Measurements from ENCODE around the gene SRRM4. TPM values are rescaled to one million over a fixed set of nuclear protein-coding genes. Genes with fewer than 3 reads are reported as not detected.

The SRRM4 gene
- polyA plus RNA-seq, 1 experiment = not detected

GRCh38 chr12:119208626-119209061 is 227.3 kb downstream of the SRRM4 start:
- TF ChIP-seq CTCF (IDR thresholded peaks at IDR 0.05; ENCODE audit: insufficient read depth, low read depth, low read length) = no peak
- H3K27me3 ChIP-seq (ENCODE audit: control insufficient read depth, insufficient read depth, low read length) = no peaks in the 10 kb centered on the region
- no peak overlapping the region for H3K4me3 ChIP-seq (ENCODE audit: low read depth, low read length)
- ChIA-PET POLR2A (no interaction called here), CTCF (no interaction called here)
- H3K36me3 ChIP-seq (ENCODE audit: control insufficient read depth, insufficient read depth, low read length) = no peaks in the 10 kb centered on the region
- peak; percentile 1 for DNase-seq (ENCODE audit: low read depth)

DNA sequence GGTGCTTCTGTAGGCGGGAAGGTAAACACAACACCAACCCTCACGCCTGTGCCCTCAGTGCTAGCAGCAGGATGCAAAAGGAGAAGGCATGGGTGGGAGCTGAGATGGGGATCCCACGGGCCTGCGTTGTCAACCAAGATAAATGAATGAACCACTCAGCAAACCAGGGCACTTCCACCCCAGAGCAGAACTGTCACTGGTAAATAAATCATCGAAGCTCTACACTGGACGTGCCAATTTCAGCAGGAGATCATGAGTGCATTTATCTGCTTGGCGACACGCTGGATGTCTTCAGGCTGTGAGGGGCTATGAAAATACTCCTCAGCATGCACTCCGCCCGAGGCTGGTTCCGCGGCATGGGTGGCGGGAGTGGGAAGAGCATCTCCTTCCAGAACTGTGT is 230.5 kb downstream of the SRRM4 start:
- H3K4me3 ChIP-seq (ENCODE audit: low read depth, low read length) = no peak overlapping the region
- ChIA-PET CTCF (no interaction called here), POLR2A (no interaction called here)
- no peaks in the 10 kb centered on the region for H3K36me3 ChIP-seq (ENCODE audit: control insufficient read depth, insufficient read depth, low read length)
- TF ChIP-seq CTCF (IDR thresholded peaks at IDR 0.05; ENCODE audit: insufficient read depth, low read depth, low read length) = no peak
- DNase-seq (ENCODE audit: low read depth) = no peak
- no peaks in the 10 kb centered on the region for H3K27me3 ChIP-seq (ENCODE audit: control insufficient read depth, insufficient read depth, low read length)

Other genes starting within 250 kb of the SRRM4 start
- gene HSPB8, start 197.4 kb downstream of the SRRM4 start, polyA plus RNA-seq (2011; rRNA removed) = 19.1 and 19.3 TPM in 2 replicates

All from BJ (cell line).